ENCODE results near the gene HDAC5. TPM values are rescaled to one million over a fixed set of nuclear protein-coding genes. Genes with fewer than 3 reads are reported as not detected.

The HDAC5 gene
- total RNA-seq, 2 donors from 2014 or later, result 25.4 to 45.7 TPM

DNA sequence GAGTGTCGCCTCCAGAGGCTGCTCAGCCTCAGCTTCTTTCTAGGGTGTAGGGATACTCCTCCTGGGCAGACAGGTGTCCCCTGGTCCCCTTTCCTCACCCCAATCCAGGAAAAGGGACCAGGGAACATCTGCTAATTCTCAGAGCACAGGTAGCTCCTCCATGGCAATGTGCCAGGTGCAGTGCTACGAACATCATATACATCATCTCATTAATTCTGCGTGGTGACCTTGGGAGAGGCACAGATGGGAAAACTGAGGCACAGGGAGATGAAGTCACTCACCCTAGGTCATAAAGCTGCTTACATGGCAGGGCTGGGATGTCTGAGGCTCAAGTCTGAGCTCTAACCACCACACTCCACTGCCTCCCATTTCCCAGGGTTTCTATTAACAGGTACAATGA lies 11.7 kb downstream of the HDAC5 start:
- WGBS, 2 donors, result 35 to 51% methylated on average over 3 of the region's 3 CpGs
- TF ChIP-seq, protein P1, sequence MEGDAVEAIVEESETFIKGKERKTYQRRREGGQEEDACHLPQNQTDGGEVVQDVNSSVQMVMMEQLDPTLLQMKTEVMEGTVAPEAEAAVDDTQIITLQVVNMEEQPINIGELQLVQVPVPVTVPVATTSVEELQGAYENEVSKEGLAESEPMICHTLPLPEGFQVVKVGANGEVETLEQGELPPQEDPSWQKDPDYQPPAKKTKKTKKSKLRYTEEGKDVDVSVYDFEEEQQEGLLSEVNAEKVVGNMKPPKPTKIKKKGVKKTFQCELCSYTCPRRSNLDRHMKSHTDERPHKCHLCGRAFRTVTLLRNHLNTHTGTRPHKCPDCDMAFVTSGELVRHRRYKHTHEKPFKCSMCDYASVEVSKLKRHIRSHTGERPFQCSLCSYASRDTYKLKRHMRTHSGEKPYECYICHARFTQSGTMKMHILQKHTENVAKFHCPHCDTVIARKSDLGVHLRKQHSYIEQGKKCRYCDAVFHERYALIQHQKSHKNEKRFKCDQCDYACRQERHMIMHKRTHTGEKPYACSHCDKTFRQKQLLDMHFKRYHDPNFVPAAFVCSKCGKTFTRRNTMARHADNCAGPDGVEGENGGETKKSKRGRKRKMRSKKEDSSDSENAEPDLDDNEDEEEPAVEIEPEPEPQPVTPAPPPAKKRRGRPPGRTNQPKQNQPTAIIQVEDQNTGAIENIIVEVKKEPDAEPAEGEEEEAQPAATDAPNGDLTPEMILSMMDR (IDR thresholded peaks at IDR 0.05), result no peak
- TF ChIP-seq POLR2A (IDR thresholded peaks at IDR 0.05), result no peak
- H3K27me3 ChIP-seq, result no peaks in the 10 kb centered on the region
- peaks cover 59% of the 10 kb centered on the region for H3K4me1 ChIP-seq
- peak overlapping the region; percentile 70 to 81 (median 80) for H3K27ac ChIP-seq
- H3K4me3 ChIP-seq, result no peak overlapping the region
- ATAC-seq (no peak), DNase-seq (no peak)
- intact Hi-C loops (cut with DNase I), result no loop called here
- H3K36me3 ChIP-seq (replicated peaks in 1 of 2; ENCODE audit: insufficient read depth in 1 of 2, low read depth in 2 of 2), result no peaks in the 10 kb centered on the region
- H3K9me3 ChIP-seq, result no peaks in the 10 kb centered on the region

DNA sequence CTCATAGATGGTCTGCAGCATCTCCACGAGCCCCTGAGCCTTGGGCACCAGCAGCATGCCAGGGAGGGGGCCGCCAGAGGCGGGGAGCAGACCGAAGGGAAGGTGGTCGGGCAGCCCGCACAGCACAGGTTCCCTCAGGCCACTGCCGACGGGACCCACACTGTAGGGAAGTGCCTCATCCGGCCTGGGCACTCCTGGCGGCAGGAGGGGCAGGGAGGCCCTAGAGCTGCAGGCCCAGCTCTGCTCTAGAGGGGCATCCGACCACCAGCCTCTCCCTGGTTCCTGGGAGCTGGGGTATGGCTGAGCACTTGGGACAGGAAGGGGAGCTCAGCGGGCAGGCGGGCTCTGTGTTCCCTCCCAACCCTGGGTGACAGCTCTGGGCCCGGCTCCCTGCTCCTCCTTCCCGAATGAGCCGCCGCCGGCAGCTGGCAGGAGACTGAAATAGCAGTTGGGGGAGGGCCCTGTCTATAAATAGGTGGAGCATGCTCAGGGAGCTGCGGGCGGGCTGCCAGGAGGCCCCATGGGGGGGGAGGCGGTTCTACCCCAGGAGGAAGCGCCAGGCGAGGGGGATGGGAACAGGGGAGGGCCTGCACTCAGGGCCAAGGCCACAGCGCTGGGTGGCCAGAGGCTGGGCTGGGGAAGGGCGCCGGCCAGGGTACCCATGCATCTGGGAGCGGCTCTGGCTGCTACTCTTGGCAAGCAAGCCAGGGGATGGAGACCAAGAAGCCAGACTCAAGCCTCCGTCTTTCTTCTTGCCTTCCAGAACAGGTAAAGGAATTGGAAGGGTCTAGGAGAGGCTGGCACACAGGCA lies 12.4 kb downstream of the HDAC5 start:
- intact Hi-C loops (cut with DNase I), result no loop called here
- DNase-seq (peak; percentile 96 to 98 (median 97)), ATAC-seq (peak; percentile 89)
- no peak overlapping the region for H3K4me3 ChIP-seq
- WGBS, 2 donors, result 2 to 5% methylated on average over 14 to 28 of the region's 28 CpGs
- H3K27ac ChIP-seq, result peak overlapping the region; percentile 70 to 81 (median 80)
- no peaks in the 10 kb centered on the region for H3K9me3 ChIP-seq
- peaks cover 59% of the 10 kb centered on the region for H3K4me1 ChIP-seq
- H3K36me3 ChIP-seq (replicated peaks in 1 of 2; ENCODE audit: insufficient read depth in 1 of 2, low read depth in 2 of 2), result no peaks in the 10 kb centered on the region
- no peaks in the 10 kb centered on the region for H3K27me3 ChIP-seq
- TF ChIP-seq, protein P1 (IDR thresholded peaks at IDR 0.05), result peak in 1 of 7 experiments; percentile 5
- TF ChIP-seq POLR2A (IDR thresholded peaks at IDR 0.05), result peak in 2 of 3 donors; percentile 47 to 58

DNA sequence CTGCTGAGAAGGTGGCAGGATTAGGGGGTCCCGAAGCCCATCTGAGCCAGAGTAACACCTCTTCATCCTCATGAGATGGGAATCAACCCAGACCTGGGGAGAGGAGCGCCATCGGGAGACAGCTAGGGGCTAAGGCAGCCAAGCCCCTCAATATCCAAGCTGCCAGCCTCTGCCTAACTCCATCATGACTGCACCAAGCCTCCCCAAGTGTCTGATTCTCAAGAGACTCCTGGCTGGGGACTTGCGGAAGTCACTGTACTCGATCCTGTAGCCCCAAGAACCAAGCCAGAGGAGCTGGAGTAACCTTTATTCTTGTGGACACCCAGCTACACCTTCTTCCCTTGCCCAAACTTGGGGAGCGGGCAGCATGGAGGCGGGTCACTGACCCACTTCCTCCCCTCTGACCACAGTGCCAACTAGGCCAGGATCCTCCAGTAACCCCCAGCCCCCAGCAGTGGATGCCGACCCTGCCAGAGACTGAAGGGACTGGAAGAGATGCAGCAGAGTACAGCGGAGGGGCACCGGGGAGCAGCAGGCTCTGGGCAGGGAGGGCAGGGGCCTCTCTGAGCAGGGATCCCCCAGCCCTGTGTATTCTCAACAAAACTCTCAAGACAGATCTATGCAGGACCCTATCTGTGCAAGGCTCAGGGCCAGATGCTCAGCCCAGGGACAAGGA lies 13.3 kb downstream of the HDAC5 start:
- no peaks in the 10 kb centered on the region for H3K27me3 ChIP-seq
- ATAC-seq (no peak), DNase-seq (no peak)
- no peak overlapping the region for H3K4me3 ChIP-seq
- H3K36me3 ChIP-seq (replicated peaks in 1 of 2; ENCODE audit: insufficient read depth in 1 of 2, low read depth in 2 of 2), result no peaks in the 10 kb centered on the region
- intact Hi-C loops (cut with DNase I), result no loop called here
- 81 to 90% methylated on average over 2 to 10 of the region's 10 CpGs for WGBS, 2 donors
- TF ChIP-seq, protein P1 (IDR thresholded peaks at IDR 0.05), result no peak
- no peak for TF ChIP-seq POLR2A (IDR thresholded peaks at IDR 0.05)
- peak overlapping the region; percentile 70 to 81 (median 80) for H3K27ac ChIP-seq
- H3K4me1 ChIP-seq, result peaks cover 59% of the 10 kb centered on the region
- H3K9me3 ChIP-seq, result no peaks in the 10 kb centered on the region

DNA sequence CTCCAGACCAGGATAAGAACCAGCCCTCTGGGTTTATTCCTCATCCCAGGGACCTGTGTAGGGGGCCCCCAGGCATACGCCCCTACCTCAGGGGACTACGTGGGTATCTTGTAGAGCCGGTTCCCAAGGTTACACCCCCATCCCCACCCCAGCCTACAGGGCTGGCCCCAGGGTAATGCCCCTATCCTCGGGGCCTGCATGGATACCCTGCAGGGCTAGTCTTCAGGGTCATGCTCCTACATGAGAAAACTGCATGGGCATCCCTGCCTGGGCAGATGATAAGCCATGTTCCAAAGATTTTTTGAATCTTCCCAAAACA lies 14.2 kb downstream of the HDAC5 start:
- peaks cover 59% of the 10 kb centered on the region for H3K4me1 ChIP-seq
- no peaks in the 10 kb centered on the region for H3K9me3 ChIP-seq
- intact Hi-C loops (cut with DNase I), result no loop called here
- TF ChIP-seq, protein P1 (IDR thresholded peaks at IDR 0.05), result no peak
- TF ChIP-seq POLR2A (IDR thresholded peaks at IDR 0.05), result no peak
- H3K27ac ChIP-seq, result peak overlapping the region; percentile 44 to 80 (median 74)
- WGBS, 2 donors, result 61 to 100% methylated on average over 1 to 2 of the region's 4 CpGs
- H3K4me3 ChIP-seq, result no peak overlapping the region
- H3K27me3 ChIP-seq, result no peaks in the 10 kb centered on the region
- no peak for DNase-seq
- no peak for ATAC-seq
- no peaks in the 10 kb centered on the region for H3K36me3 ChIP-seq (replicated peaks in 1 of 2; ENCODE audit: insufficient read depth in 1 of 2, low read depth in 2 of 2)

Data from body of pancreas (tissue), 4 donors.